Naive thymus-derived CD8-positive, alpha-beta T cell (primary cell): Measurements from ENCODE around the gene CERS6. TPM values are rescaled to one million over a fixed set of nuclear protein-coding genes. Genes with fewer than 3 reads are reported as not detected.
"Not testable (repeated sequence)": the region's sequence is repeated elsewhere in the genome, so short reads cannot be mapped to it uniquely, and the experiment has no call there.

Source experiments
- ATAC-seq, 2 donors: fragments of 150-1000 bp; cut with Tn5 transposase in 1 of 2; sonication (Bioruptor Pico), chemical (Tn5 transposase) in 1 of 2; 1 replicate in 1 of 2; 2 replicates in 1 of 2; pipeline ENCODE4 v1.10.0; 2021; ENCODE audit warnings: mild to moderate bottlenecking in 2 of 2, moderate library complexity in 2 of 2
- POLR2A ChIA-PET: fragments of 350-600 bp; sonication (Branson Sonifier 250); formaldehyde crosslinking; loops from one replicate; lab custom pipeline; 2021; ENCODE audit warnings: antibody characterized with exemption; lab: Charles Lee
- DNase-seq, 10 donors: peaks; one replicate each; pipeline versions ENCODE4 v3.0.0 to v3.0.0-alpha.2; 2020 to 2022
- H3K27ac Mint-ChIP-seq, 10 donors: one replicate each; pipeline ENCODE4 v1.8.0; 2020 to 2022; ENCODE audit warnings: mild to moderate bottlenecking in 10 of 10, mixed read lengths in 10 of 10, moderate library complexity in 4 of 10, inconsistent platforms in 1 of 10
- H3K27me3 Mint-ChIP-seq, 5 donors: one replicate each; pipeline ENCODE4 v1.8.0; 2021 to 2022; ENCODE audit warnings: mixed read lengths in 5 of 5
- H3K36me3 Mint-ChIP-seq, 3 donors: one replicate each; pipeline ENCODE4 v1.8.0; 2020 to 2022; ENCODE audit warnings: mixed read lengths in 3 of 3, mild to moderate bottlenecking in 2 of 3, inconsistent platforms in 1 of 3
- H3K4me1 Mint-ChIP-seq, 4 donors: one replicate each; pipeline ENCODE4 v1.8.0; 2021 to 2022; ENCODE audit warnings: mixed read lengths in 4 of 4
- H3K4me3 Mint-ChIP-seq, 10 donors: one replicate each; pipeline ENCODE4 v1.8.0; 2020 to 2022; ENCODE audit warnings: mild to moderate bottlenecking in 10 of 10, mixed read lengths in 10 of 10, moderate library complexity in 6 of 10, inconsistent platforms in 1 of 10
- H3K9me3 Mint-ChIP-seq, 9 donors: one replicate each; pipeline ENCODE4 v1.8.0; 2020 to 2022; ENCODE audit warnings: mixed read lengths in 9 of 9, mild to moderate bottlenecking in 3 of 9, inconsistent platforms in 1 of 9, moderate library complexity in 1 of 9
- polyA plus RNA-seq, 3 donors: library from polyadenylated mRNA; unstranded; fragments of 300-500 nt; fragmentation: Illumina TruSeq; gene quantifications; one replicate each; pipeline ENCODE4 v1.2.3, GENCODE V29; 2021
- total RNA-seq, 8 experiments: library from RNA in 2 of 8; stranded (reverse) in 2 of 8; gene quantifications; one replicate each; pipeline ENCODE4 v1.2.3 and lab custom pipeline; 2021 to 2026

Gene CERS6
- total and polyA plus RNA-seq, 5 experiments from 2014 or later, result 9.5 to 29.3 (median 17.4) TPM

GRCh38 chr2:168775837-168776236, 319.8 kb downstream of the CERS6 start:
- Mint-ChIP-seq H3K4me3 (no peak overlapping the region), H3K4me1 (peaks cover 0 to 2% (median 0%) of the 10 kb centered on the region in 4 donors), H3K27me3 (no peaks in the 10 kb centered on the region), H3K36me3 (peaks cover 24 to 50% (median 37%) of the 10 kb centered on the region in 3 donors), H3K27ac (no peak overlapping the region), H3K9me3 (peaks cover 0 to 19% (median 5%) of the 10 kb centered on the region in 9 donors)
- POLR2A ChIA-PET, result no interaction called here
- DNase-seq (no peak), ATAC-seq (no peak)

GRCh38 chr2:168780669-168781071, 324.6 kb downstream of the CERS6 start:
- Mint-ChIP-seq H3K4me3 (no peak overlapping the region), H3K4me1 (peaks cover 0 to 2% (median under 1%) of the 10 kb centered on the region in 4 donors), H3K27ac (no peak overlapping the region), H3K36me3 (peaks cover 1 to 14% (median 6%) of the 10 kb centered on the region in 3 donors), H3K27me3 (no peaks in the 10 kb centered on the region), H3K9me3 (peaks cover 0 to 6% (median 3%) of the 10 kb centered on the region in 9 donors)
- POLR2A ChIA-PET, result no interaction called here
- ATAC-seq (no peak), DNase-seq (no peak)

- no peaks in the 10 kb centered on the region for H3K27me3 Mint-ChIP-seq
- DNase-seq, result no peak
- H3K4me3 Mint-ChIP-seq, result no peak overlapping the region
- POLR2A ChIA-PET, result no interaction called here
- peaks cover 0 to 1% (median 0%) of the 10 kb centered on the region in 9 donors for H3K9me3 Mint-ChIP-seq
- no peak overlapping the region for H3K27ac Mint-ChIP-seq
- ATAC-seq, result no peak
- peaks cover 0 to 8% (median 2%) of the 10 kb centered on the region in 3 donors for H3K36me3 Mint-ChIP-seq
- peaks cover 0 to 2% (median under 1%) of the 10 kb centered on the region in 4 donors for H3K4me1 Mint-ChIP-seq
Measured at GRCh38 chr2:168781191-168781817, 325.2 kb downstream of the CERS6 start.

- no peak for ATAC-seq
- Mint-ChIP-seq H3K27me3 (no peaks in the 10 kb centered on the region), H3K36me3 (peaks cover 0 to 8% (median 2%) of the 10 kb centered on the region in 3 donors), H3K4me1 (peaks cover 0 to 2% (median under 1%) of the 10 kb centered on the region in 4 donors), H3K9me3 (peaks cover 0 to 1% (median 0%) of the 10 kb centered on the region in 9 donors), H3K27ac (no peak overlapping the region), H3K4me3 (no peak overlapping the region)
- no peak for DNase-seq
- POLR2A ChIA-PET, result interaction anchor here (0.8 kb wide), 1 partner anchor 183 kb away, joined by 3 read pairs; no protein-coding TSS in a partner anchor
Measured at GRCh38 chr2:168782271-168782670, 326.2 kb downstream of the CERS6 start.

- Mint-ChIP-seq H3K4me3 (no peak overlapping the region), H3K27me3 (no peaks in the 10 kb centered on the region), H3K27ac (no peak overlapping the region), H3K9me3 (peaks cover 0 to 1% (median 0%) of the 10 kb centered on the region in 9 donors), H3K36me3 (peaks cover 0 to 8% (median 0%) of the 10 kb centered on the region in 3 donors), H3K4me1 (peaks cover 0 to 2% (median 0%) of the 10 kb centered on the region in 4 donors)
- POLR2A ChIA-PET, result no interaction called here
- DNase-seq (no peak), ATAC-seq (no peak)
Measured at GRCh38 chr2:168784993-168785392, 328.9 kb downstream of the CERS6 start.

- ATAC-seq (no peak), DNase-seq (no peak)
- no peaks in the 10 kb centered on the region for H3K27me3 Mint-ChIP-seq
- H3K4me1 Mint-ChIP-seq, result no peaks in the 10 kb centered on the region
- no peak overlapping the region for H3K4me3 Mint-ChIP-seq
- H3K36me3 Mint-ChIP-seq, result peaks cover 0 to 7% (median 0%) of the 10 kb centered on the region in 3 donors
- no peak overlapping the region for H3K27ac Mint-ChIP-seq
- POLR2A ChIA-PET, result no interaction called here
- peaks cover 0 to 3% (median 0%) of the 10 kb centered on the region in 9 donors for H3K9me3 Mint-ChIP-seq
Measured at GRCh38 chr2:168787098-168787781, 331.2 kb downstream of the CERS6 start.

- peak overlapping the region in 1 of 10 donors; percentile 41 for H3K27ac Mint-ChIP-seq
- POLR2A ChIA-PET, result no interaction called here
Measured at GRCh38 chr2:168787782-168788376, 331.8 kb downstream of the CERS6 start.

GRCh38 chr2:168789776-168790175, 333.7 kb downstream of the CERS6 start:
- ATAC-seq, result no peak
- H3K4me3 Mint-ChIP-seq, result no peak overlapping the region
- H3K4me1 Mint-ChIP-seq, result no peaks in the 10 kb centered on the region
- POLR2A ChIA-PET, result no interaction called here
- peaks cover 0 to 2% (median 0%) of the 10 kb centered on the region in 5 donors for H3K27me3 Mint-ChIP-seq
- no peaks in the 10 kb centered on the region for H3K36me3 Mint-ChIP-seq
- H3K27ac Mint-ChIP-seq, result no peak overlapping the region
- no peak for DNase-seq
- peaks cover 0 to 3% (median 0%) of the 10 kb centered on the region in 9 donors for H3K9me3 Mint-ChIP-seq

More at GRCh38 chr2:168787782-168788376, 331.8 kb downstream of the CERS6 start:
- Mint-ChIP-seq H3K36me3 (peaks cover 0 to under 1% (median 0%) of the 10 kb centered on the region in 3 donors), H3K9me3 (peaks cover 0 to 3% (median 0%) of the 10 kb centered on the region in 9 donors), H3K27me3 (no peaks in the 10 kb centered on the region), H3K4me3 (no peak overlapping the region), H3K4me1 (no peaks in the 10 kb centered on the region)
- DNase-seq (no peak), ATAC-seq (no peak)

- H3K27ac Mint-ChIP-seq, result no peak overlapping the region
- H3K9me3 Mint-ChIP-seq, result peaks cover 0 to 3% (median 0%) of the 10 kb centered on the region in 9 donors
- DNase-seq, result no peak
- no peak for ATAC-seq
- no peaks in the 10 kb centered on the region for H3K4me1 Mint-ChIP-seq
- POLR2A ChIA-PET, result no interaction called here
- no peak overlapping the region for H3K4me3 Mint-ChIP-seq
- H3K36me3 Mint-ChIP-seq, result no peaks in the 10 kb centered on the region
- H3K27me3 Mint-ChIP-seq, result peaks cover 0 to 2% (median 0%) of the 10 kb centered on the region in 5 donors
Measured at GRCh38 chr2:168790226-168790902, 334.3 kb downstream of the CERS6 start.

- H3K27me3 Mint-ChIP-seq, H3K4me3 Mint-ChIP-seq, ATAC-seq, H3K36me3 Mint-ChIP-seq, H3K27ac Mint-ChIP-seq, POLR2A ChIA-PET, H3K9me3 Mint-ChIP-seq, H3K4me1 Mint-ChIP-seq, DNase-seq: not testable (repeated sequence)
Measured at GRCh38 chr2:168791140-168791539, 335.1 kb downstream of the CERS6 start.

- Mint-ChIP-seq H3K9me3 (peaks cover 0 to 3% (median 0%) of the 10 kb centered on the region in 9 donors), H3K4me1 (no peaks in the 10 kb centered on the region), H3K27me3 (peaks cover 0 to 2% (median 0%) of the 10 kb centered on the region in 5 donors), H3K36me3 (no peaks in the 10 kb centered on the region), H3K27ac (no peak overlapping the region), H3K4me3 (no peak overlapping the region)
- POLR2A ChIA-PET, result no interaction called here
- ATAC-seq (no peak), DNase-seq (no peak)
Measured at GRCh38 chr2:168793596-168793995, 337.5 kb downstream of the CERS6 start.

GRCh38 chr2:168794968-168795367, 338.9 kb downstream of the CERS6 start:
- Mint-ChIP-seq H3K27ac (no peak overlapping the region), H3K4me3 (no peak overlapping the region), H3K36me3 (no peaks in the 10 kb centered on the region), H3K27me3 (peaks cover 0 to 2% (median 0%) of the 10 kb centered on the region in 5 donors), H3K4me1 (no peaks in the 10 kb centered on the region), H3K9me3 (peaks cover 0 to 3% (median 0%) of the 10 kb centered on the region in 9 donors)
- POLR2A ChIA-PET, result no interaction called here
- DNase-seq (no peak), ATAC-seq (no peak)
